ENCODE data around the gene PDE6A.

PDE6A gene

GRCh38 chr5:149820536-149821510 is 123.8 kb downstream of the PDE6A start:
- DNase-seq (ENCODE audit: low read depth), result no peak
- no peak for TF ChIP-seq CTCF (IDR thresholded peaks at IDR 0.05; ENCODE audit: insufficient read depth, low read depth, low read length, missing control alignments)
- no peak overlapping the region for H3K4me3 ChIP-seq (ENCODE audit: low read depth, low read length)

- no peak for TF ChIP-seq CTCF (IDR thresholded peaks at IDR 0.05; ENCODE audit: insufficient read depth, low read depth, low read length, missing control alignments)
- no peak for DNase-seq (ENCODE audit: low read depth)
- H3K4me3 ChIP-seq (ENCODE audit: low read depth, low read length), result no peak overlapping the region
Measured at GRCh38 chr5:149820012-149820411, 124.6 kb downstream of the PDE6A start.

GRCh38 chr5:149818116-149818515 is 126.5 kb downstream of the PDE6A start:
- H3K4me3 ChIP-seq (ENCODE audit: low read depth, low read length), result no peak overlapping the region
- no peak for DNase-seq (ENCODE audit: low read depth)
- TF ChIP-seq CTCF (IDR thresholded peaks at IDR 0.05; ENCODE audit: insufficient read depth, low read depth, low read length, missing control alignments), result no peak

- no peak for DNase-seq (ENCODE audit: low read depth)
- TF ChIP-seq CTCF (IDR thresholded peaks at IDR 0.05; ENCODE audit: insufficient read depth, low read depth, low read length, missing control alignments), result no peak
- H3K4me3 ChIP-seq (ENCODE audit: low read depth, low read length), result no peak overlapping the region
Measured at GRCh38 chr5:149817539-149818060, 127.0 kb downstream of the PDE6A start.

GRCh38 chr5:149816661-149817060 is 127.9 kb downstream of the PDE6A start:
- no peak overlapping the region for H3K4me3 ChIP-seq (ENCODE audit: low read depth, low read length)
- TF ChIP-seq CTCF (IDR thresholded peaks at IDR 0.05; ENCODE audit: insufficient read depth, low read depth, low read length, missing control alignments), result no peak
- no peak for DNase-seq (ENCODE audit: low read depth)

GRCh38 chr5:149811453-149811852 is 133.1 kb downstream of the PDE6A start:
- TF ChIP-seq CTCF (IDR thresholded peaks at IDR 0.05; ENCODE audit: insufficient read depth, low read depth, low read length, missing control alignments), result no peak

More at GRCh38 chr5:149811453-149811852, 133.1 kb downstream of the PDE6A start:
- no peak overlapping the region for H3K4me3 ChIP-seq (ENCODE audit: low read depth, low read length)
- peak; percentile 28 for DNase-seq (ENCODE audit: low read depth)
